GM12865 (cell line): ENCODE results near the gene H2BW1.
A peak's percentile ranks its signal among the peaks of the same experiment; 100 is the strongest.
"Not testable (repeated sequence)": the region's sequence is repeated elsewhere in the genome, so short reads cannot be mapped to it uniquely, and the experiment has no call there.

Source experiments
- DNase-seq: peaks from one replicate; pipeline ENCODE4 v3.0.0; 2010; ENCODE audit warnings: low read depth
- H3K4me3 ChIP-seq: 2 replicates; pipeline ENCODE4 v1.5.1; 2011; ENCODE audit warnings: mild to moderate bottlenecking, low read depth, low read length, control low read depth
- TF ChIP-seq, protein P1 (sequence below): IDR thresholded peaks from 2 replicates; pipeline ENCODE4 v1.5.1; 2011; ENCODE audit warnings: low read length, control low read depth, low read depth, inconsistent platforms; ENCODE audit not compliant: insufficient read depth; ENCODE audit errors: missing control alignments

Gene H2BW1

DNA sequence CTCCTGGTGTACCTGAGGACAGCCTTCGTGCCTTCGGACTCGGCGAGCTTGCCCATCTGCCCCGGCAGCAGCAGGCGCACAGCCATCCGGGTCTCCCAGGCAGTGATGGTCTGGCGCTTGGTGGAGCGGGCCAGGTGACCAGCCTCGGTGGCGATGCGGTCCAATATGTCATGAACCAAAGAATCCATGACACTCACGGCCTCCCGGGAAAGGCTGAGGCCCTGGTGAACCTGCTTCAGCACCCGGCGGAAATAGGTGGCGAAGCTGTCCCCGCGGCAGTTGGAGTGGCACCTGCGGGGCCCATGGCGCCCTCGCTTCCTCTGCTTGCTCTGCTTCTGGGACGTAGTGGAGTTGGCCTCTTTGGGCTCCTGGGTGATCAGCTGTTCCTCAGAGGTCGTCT lies 350 bp downstream of the H2BW1 start:
- H3K4me3 ChIP-seq = no peak overlapping the region
- DNase-seq = no peak
- TF ChIP-seq, protein P1, sequence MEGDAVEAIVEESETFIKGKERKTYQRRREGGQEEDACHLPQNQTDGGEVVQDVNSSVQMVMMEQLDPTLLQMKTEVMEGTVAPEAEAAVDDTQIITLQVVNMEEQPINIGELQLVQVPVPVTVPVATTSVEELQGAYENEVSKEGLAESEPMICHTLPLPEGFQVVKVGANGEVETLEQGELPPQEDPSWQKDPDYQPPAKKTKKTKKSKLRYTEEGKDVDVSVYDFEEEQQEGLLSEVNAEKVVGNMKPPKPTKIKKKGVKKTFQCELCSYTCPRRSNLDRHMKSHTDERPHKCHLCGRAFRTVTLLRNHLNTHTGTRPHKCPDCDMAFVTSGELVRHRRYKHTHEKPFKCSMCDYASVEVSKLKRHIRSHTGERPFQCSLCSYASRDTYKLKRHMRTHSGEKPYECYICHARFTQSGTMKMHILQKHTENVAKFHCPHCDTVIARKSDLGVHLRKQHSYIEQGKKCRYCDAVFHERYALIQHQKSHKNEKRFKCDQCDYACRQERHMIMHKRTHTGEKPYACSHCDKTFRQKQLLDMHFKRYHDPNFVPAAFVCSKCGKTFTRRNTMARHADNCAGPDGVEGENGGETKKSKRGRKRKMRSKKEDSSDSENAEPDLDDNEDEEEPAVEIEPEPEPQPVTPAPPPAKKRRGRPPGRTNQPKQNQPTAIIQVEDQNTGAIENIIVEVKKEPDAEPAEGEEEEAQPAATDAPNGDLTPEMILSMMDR = no peak

DNA sequence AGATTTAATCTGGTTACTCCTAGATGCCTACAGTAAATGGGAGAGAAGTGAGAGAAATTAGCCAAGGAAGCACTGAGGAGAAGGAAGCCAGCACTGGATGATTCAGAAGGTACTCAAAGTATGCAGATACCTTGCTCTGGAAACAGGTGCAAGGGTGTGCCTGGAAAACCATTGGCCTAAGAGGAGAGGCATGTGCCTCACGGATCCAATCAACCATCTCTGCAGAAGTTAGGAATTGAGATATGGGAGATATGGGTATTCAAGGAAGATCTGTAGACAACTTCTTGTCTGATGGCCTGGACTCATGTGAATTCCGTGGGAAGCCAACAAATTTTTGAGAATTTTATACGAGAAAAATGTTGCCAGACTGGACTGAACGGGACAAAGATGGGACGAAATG lies 4.7 kb downstream of the H2BW1 start:
- TF ChIP-seq, protein P1 = no peak
- H3K4me3 ChIP-seq = no peak overlapping the region
- no peak for DNase-seq

DNA sequence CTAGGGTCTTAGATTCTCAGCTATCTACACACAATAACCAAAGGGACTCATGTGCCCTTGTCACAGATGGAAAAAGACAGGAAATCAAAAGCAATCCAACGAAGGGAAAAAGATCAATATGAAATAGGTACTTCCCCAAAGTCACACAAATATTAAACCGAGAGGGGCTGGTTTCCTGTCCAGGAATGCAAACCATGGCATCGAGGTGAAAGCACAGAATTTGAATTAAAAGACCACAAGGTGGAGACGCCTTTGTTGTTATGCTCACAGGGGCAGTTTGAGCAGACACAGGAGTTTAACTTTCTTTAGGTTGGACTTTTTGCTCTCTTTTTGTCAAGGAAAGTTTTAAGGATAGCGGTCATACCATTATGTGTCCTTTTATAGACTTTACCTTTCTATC lies 14.3 kb downstream of the H2BW1 start:
- TF ChIP-seq, protein P1 = no peak
- no peak overlapping the region for H3K4me3 ChIP-seq
- peak; percentile 29 for DNase-seq

DNA sequence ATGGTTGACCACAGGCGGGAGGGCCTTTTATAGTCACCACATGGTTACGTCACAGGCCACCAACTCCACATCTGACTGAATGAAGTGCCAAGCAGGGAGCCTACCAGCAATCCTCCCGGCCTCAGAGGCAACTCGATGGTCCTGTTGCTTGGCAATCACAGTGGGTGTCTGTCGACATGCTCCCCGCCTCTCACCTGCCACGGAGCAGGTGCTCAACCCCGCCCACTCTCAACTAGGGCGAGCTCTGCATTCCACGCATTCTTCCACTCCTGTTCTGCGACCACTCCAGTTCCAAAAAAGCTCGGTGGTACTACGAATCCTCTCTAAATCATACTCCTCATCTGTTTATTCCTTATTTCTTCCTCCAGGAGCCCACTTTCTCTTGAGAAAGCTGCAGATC lies 30.0 kb downstream of the H2BW1 start:
- DNase-seq, H3K4me3 ChIP-seq: not testable (repeated sequence)

DNA sequence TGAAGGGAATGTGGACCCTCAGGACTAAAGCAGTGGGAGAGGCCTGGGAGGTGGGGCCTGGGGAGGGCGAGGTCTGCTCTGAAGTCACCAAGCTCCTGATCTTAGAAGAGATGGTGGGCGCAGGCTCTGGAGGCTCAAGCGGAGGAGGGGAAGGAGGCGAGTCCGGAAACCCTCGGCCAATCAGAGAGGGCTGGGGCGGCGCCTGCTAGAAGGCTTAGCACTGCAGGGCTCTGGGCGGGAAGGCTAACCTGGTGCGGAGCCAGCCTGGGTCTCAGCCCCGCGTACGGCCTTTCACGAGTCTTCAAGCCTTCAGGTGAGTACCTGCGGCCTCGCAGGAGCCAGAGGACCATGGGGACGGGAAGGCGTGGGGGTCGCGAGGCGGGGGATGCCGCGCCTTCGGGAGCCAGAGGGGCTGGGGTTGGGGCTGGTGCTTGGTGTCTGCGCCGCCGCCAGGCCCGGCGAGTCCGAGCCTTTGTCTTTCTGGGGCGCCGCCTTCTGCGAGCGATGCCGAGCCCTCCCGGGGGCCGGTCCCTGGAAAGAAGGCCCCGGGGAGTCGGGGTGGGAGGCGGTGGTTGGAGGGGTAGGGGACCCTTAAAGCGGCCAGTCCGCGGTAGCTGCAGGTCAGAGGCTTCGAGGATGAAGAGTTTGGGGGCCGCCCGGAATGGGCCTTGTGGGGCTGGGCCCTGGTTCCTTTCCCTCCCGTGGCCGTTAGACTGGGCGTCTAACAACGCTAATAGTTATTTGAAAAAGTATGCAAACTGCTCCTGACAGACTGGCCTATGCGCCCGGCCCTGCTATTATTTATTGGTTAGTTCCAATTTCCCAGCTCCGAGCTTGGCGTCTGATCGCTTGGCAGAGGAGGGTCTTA lies 50.9 kb downstream of the H2BW1 start, which contains the start of gene TMSB15B:
Gene TMSB15B (plus strand): TSS at position 217 of the 868 bp plus-strand sequence.
- H3K4me3 ChIP-seq, DNase-seq: not testable (repeated sequence)
